Activated naive CD8-positive, alpha-beta T cell treated with anti-CD3 and anti-CD28 coated beads for 36 hours (primary cell): ENCODE measurements around the gene SEPHS2. TPM values are rescaled to one million over a fixed set of nuclear protein-coding genes. Genes with fewer than 3 reads are reported as not detected.
"Not testable (repeated sequence)": the region's sequence is repeated elsewhere in the genome, so short reads cannot be mapped to it uniquely, and the experiment has no call there.

Experiments
- DNase-seq: peaks from one replicate; pipeline ENCODE4 v3.0.0; 2021
- H3K27ac Mint-ChIP-seq: one replicate; pipeline ENCODE4 v1.8.0; 2022; ENCODE audit warnings: mild to moderate bottlenecking, moderate library complexity, mixed read lengths
- H3K27me3 Mint-ChIP-seq: one replicate; pipeline ENCODE4 v1.8.0; 2022; ENCODE audit warnings: mild to moderate bottlenecking, mixed read lengths
- H3K36me3 Mint-ChIP-seq: one replicate; pipeline ENCODE4 v1.8.0; 2021; ENCODE audit warnings: mild to moderate bottlenecking, mixed read lengths
- H3K4me1 Mint-ChIP-seq: one replicate; pipeline ENCODE4 v1.8.0; 2021; ENCODE audit warnings: mixed read lengths
- H3K4me3 Mint-ChIP-seq: one replicate; pipeline ENCODE4 v1.8.0; 2022; ENCODE audit warnings: mild to moderate bottlenecking, moderate library complexity, mixed read lengths
- H3K9me3 Mint-ChIP-seq: one replicate; pipeline ENCODE4 v1.8.0; 2022; ENCODE audit warnings: mixed read lengths
- total RNA-seq, 2 experiments: library from RNA; stranded (reverse); gene quantifications; one replicate each; pipeline ENCODE4 v1.2.3, GENCODE V29; 2021

Gene SEPHS2
- total RNA-seq, 2 experiments from 2014 or later: 80.1 to 80.6 TPM

DNA sequence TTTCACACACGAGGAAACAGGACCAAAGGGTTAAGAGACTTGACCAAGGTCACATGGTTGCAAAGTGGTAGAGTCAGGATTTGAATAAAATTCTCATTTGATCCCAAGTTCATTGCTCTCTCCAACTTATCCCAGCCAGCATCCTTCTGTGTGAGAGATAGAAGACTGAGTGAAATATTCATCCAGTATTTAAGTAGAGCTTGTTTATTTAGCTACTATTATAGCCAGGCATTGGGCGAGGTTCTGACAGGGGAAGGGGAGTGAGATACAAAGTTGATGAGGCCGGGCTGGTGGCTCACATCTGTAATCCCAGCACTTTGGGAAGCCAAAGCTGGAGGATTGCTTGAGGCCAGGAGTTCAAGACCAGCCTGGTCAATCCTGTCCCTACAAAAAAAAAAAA, 31.3 kb upstream of the SEPHS2 start:
- Mint-ChIP-seq H3K9me3 (no peaks in the 10 kb centered on the region), H3K4me1 (peaks cover 53% of the 10 kb centered on the region), H3K27ac (peak overlapping the region; percentile 68), H3K4me3 (no peak overlapping the region), H3K36me3 (peaks cover 78% of the 10 kb centered on the region), H3K27me3 (no peaks in the 10 kb centered on the region)
- no peak for DNase-seq

DNA sequence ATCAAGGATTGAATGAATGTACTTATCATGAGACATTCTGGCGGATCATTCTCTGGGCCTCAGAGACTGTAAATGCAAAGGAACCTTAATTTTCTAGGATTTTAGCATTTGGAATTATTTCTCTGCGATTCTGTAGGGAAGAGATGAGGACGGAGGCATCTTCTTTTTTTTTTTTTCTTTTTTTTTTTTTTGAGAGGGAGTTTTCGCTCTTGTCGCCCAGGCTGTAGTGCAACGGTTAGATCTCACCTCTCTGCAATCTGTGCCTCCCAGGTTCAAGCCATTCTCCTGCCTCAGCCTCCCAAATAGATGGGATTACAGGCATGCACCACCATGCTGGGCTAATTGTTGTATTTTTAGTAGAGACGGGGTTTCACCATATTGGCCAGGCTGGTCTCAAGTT, 29.0 kb upstream of the SEPHS2 start:
- Mint-ChIP-seq H3K4me3 (peak overlapping the region; percentile 91), H3K4me1 (peaks cover 56% of the 10 kb centered on the region), H3K27ac (peak overlapping the region; percentile 82), H3K27me3 (no peaks in the 10 kb centered on the region), H3K36me3 (peaks cover 61% of the 10 kb centered on the region), H3K9me3 (no peaks in the 10 kb centered on the region)
- DNase-seq: no peak

DNA sequence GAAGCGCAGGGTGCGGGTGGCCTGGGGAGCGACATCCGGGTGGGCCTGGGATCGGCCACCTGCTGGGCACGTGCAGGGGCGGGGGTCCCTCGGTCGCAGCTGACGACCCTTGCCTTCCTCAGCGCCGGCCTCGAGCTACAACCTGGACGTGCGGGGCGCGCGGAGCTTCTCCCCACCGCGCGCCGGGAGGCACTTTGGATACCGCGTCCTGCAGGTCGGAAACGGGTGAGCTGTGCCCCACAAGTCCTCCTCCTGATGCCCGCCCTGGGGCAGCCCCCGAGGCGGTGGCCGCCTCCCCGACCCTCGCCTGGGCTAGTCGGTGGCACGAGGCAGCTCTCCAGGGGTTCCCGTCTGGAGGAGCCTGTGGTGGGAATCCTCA, 28.4 kb upstream of the SEPHS2 start:
- Mint-ChIP-seq H3K9me3 (no peaks in the 10 kb centered on the region), H3K27me3 (no peaks in the 10 kb centered on the region), H3K36me3 (peaks cover 61% of the 10 kb centered on the region), H3K4me1 (peaks cover 61% of the 10 kb centered on the region), H3K4me3 (peak overlapping the region; percentile 91), H3K27ac (peak overlapping the region; percentile 95)
- no peak for DNase-seq

DNA sequence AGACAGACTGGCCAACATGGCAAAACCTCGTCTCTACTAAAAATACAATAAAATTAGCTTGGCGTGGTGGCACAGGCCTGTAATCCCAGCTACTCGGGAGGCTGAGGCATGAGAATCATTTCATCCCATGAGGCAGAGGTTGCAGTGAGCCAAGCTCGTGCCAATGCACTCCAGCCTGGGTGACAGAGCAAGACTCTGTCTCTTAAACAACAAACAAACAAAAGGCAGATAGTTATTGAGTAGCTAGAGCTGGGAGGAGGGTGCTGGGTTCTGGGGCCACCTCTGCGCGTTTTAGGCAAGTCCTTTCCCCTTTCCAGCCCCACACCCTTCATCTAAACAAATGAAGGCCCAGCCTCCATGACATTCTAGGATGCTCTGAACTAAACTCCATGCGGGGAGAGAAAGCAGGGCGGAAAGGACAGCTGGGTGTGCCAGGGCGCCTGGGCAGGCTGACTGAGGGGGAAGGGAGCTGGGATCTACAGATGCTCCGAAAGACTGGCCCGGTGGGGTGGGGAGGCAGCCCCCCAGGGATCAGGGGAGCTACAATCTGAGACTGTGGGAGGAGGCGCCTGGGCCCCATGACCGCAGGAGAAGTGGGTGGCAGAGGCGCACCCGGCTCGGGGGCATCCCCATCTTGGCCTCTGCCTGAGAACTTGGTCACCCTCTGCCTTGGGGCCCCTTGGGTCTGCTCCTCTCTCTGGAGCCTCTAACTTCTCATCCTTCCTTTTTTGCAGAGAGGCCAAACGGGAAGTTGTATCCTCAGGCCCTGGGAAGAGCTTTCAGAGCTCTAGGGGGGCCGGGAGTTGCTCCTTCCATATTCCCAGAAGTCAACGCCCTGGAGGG, 27.8 kb upstream of the SEPHS2 start:
- H3K9me3 Mint-ChIP-seq: no peaks in the 10 kb centered on the region
- no peaks in the 10 kb centered on the region for H3K27me3 Mint-ChIP-seq
- H3K4me3 Mint-ChIP-seq: peak overlapping the region; percentile 91
- H3K4me1 Mint-ChIP-seq: peaks cover 57% of the 10 kb centered on the region
- H3K36me3 Mint-ChIP-seq: peaks cover 57% of the 10 kb centered on the region
- DNase-seq: peak; percentile 81
- peak overlapping the region; percentile 95 for H3K27ac Mint-ChIP-seq

DNA sequence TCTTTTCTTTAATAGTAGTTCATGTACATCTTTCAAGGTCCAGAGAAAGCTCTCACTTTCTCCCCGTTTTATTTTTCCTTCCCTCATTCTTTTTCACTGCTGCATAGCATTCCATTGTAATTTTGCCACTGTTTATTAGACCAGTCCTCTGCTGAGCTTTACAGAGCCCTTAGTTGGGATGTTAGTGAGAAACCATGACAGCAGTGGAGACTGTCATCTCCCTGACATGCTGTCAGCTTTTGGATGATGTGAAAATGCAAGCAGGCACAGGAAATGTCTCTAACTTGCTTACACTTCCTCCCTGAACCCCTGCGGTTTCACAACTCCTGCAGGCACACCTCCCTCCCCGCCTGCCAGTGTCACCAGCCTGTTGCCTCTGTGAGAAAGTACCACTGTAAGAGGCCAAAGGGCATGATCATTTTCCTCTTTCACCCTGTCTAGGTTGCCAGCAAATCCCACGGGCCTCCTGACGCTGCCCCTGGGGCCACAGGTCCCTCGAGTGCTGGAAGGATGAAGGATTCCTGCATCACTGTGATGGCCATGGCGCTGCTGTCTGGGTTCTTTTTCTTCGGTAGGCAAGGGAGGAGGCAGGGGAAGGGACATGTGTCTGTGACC, 26.8 kb upstream of the SEPHS2 start, which contains the start of gene ITGAL:
Gene ITGAL, plus strand, starts transcription at position 415 of the 615 bp plus-strand sequence. Its CDS starts 96 bp downstream, at position 511.
- Mint-ChIP-seq H3K4me3 (peak within 1 kb of the TSS; percentile 91), H3K36me3 (peaks cover 48% of the 10 kb centered on the region), H3K4me1 (peaks cover 51% of the 10 kb centered on the region), H3K9me3 (no peaks in the 10 kb centered on the region), H3K27ac (peak within 1 kb of the TSS; percentile 95), H3K27me3 (no peaks in the 10 kb centered on the region)
- DNase-seq: peak; percentile 86

DNA sequence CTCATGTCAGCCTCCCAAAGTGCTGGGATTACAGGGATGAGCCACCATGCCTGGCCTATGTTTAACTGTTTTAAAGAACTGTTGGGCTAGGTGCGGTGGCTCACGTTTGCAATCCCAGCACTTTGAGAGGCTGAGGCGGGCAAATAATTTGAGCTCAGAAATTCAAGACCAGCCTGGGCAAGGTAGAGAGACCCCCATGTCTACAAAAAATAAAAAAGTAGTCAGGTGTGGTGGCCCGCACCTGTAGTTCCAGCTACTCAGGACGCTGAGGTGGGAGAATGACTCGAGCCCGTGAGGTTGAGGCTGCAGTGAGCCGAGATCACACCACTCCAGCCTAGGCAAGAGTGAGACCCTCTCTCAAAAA, 24.9 kb upstream of the SEPHS2 start:
- Mint-ChIP-seq H3K4me3 (no peak overlapping the region), H3K27me3 (no peaks in the 10 kb centered on the region), H3K9me3 (no peaks in the 10 kb centered on the region), H3K4me1 (peaks cover 48% of the 10 kb centered on the region), H3K36me3 (peaks cover 30% of the 10 kb centered on the region), H3K27ac (peak overlapping the region; percentile 94)
- no peak for DNase-seq

DNA sequence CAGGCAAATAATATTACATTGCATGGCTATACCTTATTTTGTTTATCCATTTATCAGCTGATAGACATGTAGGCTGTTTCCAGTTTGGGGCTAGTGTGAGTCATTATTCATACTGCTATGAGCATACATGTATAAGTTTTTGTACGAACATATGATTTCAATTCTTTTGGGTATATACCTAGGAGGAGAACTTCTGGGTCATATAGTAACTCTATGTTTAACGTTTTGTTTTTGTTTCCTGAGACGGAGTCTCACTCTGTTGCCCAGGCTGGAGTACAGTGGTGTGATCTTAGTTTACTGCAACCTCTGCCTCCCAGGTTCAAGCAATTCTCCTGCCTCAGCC, 24.5 kb upstream of the SEPHS2 start:
- H3K4me3 Mint-ChIP-seq: peak overlapping the region; percentile 34
- peak overlapping the region; percentile 94 for H3K27ac Mint-ChIP-seq
- H3K9me3 Mint-ChIP-seq: no peaks in the 10 kb centered on the region
- peaks cover 46% of the 10 kb centered on the region for H3K4me1 Mint-ChIP-seq
- no peaks in the 10 kb centered on the region for H3K27me3 Mint-ChIP-seq
- DNase-seq: no peak
- H3K36me3 Mint-ChIP-seq: peaks cover 26% of the 10 kb centered on the region

DNA sequence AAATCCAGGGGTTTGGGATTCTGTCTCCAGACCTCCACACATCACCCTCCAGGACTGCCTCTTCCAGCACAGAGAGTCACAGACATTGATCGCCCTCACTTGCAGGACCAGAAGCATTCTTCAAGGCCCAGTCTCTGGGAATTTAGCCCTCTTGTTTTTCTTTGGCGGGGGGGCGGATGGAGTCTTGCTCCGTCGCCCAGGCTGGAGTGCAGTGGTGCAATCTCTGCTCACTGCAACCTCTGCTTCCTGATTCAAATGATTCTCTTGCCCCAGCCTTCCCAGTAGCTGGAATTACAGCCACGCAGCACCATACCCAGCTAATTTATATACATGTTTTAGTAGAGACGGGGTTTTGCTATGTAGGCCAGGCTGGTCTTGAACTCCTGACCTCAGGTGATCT, 18.4 kb upstream of the SEPHS2 start:
- Mint-ChIP-seq H3K27ac (no peak overlapping the region), H3K9me3 (peaks cover 2% of the 10 kb centered on the region), H3K4me3 (no peak overlapping the region), H3K36me3 (peaks cover 2% of the 10 kb centered on the region), H3K4me1 (peaks cover 48% of the 10 kb centered on the region), H3K27me3 (no peaks in the 10 kb centered on the region)
- DNase-seq: no peak

DNA sequence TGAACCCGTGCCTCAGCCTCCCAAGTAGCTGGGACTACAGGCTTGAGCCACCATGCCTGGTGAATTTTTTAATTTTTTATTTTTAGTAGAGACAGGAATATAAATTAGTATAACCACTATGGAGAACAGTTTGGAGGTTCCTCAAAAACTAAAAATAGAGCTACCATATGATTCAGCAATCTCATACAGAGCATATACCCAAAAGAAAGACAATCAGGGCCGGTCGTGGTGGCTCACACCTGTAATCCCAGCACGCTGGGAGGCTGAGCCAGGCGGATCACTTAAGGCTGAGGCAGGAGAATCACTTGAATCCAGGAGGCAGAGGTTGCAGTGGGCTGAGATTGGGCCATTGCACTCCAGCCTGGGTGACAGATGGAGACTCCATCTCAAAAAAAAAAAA, 15.8 kb upstream of the SEPHS2 start:
- Mint-ChIP-seq H3K4me1 (peaks cover 70% of the 10 kb centered on the region), H3K27ac (peak overlapping the region; percentile 34)
- not testable (repeated sequence) for H3K36me3 Mint-ChIP-seq, H3K9me3 Mint-ChIP-seq, H3K4me3 Mint-ChIP-seq, H3K27me3 Mint-ChIP-seq, DNase-seq

DNA sequence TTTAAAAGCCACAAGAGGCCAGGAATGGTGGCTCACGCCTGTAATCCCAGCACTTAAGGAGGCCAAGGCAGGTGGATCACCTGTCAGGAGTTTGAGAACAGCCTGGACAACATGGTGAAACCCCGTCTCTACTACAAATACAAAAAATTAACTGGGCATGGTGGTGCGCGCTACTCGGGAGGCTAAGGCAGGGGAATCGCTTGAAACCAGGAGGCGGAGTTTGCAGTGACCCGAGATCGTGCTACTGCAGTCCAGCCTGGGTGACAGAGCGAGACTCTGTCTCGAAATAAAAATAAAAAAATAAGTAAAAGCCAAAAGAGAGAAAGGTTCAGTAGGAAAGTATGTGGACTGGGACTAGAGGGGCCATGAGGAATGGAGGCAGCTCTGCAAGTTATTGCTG, 13.8 kb upstream of the SEPHS2 start:
- Mint-ChIP-seq H3K27me3 (peaks cover 3% of the 10 kb centered on the region), H3K4me1 (peaks cover 67% of the 10 kb centered on the region), H3K27ac (peak overlapping the region; percentile 95), H3K36me3 (peaks cover 4% of the 10 kb centered on the region), H3K9me3 (peaks cover 2% of the 10 kb centered on the region), H3K4me3 (no peak overlapping the region)
- no peak for DNase-seq

DNA sequence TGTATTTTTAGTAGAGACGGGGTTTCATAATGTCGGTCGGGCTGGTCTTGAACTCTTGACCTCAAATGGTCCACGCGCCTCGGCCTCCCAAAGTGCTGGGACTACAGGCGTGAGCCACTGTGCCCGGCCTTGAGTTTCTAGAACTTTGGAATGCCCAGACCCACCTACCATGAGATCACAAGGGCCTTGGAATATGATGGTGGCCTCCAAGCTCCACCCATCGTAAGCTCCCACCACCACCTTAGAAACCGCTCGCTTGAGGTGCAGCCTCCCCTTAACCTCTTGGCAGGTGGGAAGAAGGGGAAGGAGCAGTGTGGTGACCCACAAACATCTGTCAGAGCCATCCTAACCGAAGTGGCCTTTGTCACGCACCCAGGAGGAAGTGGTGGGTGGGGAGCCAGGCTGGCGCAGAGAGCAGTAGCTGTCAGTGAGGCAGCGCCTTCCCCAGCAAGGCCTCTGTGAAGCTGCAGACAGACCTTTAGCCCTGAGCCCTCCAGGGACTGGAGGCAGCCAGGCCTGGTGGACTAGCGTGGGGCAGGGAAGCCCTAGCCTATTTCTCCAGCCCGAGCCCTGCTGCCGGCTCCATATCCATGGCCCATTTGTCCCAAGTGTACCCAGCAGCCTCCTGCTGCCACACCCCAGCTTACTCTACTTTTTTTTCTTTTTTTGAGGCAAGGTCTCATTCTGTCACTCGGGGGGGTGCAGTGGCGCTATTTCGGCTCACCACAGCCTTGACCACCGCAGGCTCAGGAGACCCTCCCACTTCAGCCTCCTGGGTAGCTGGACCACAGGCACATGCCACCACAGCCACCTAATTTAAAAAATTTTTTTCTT, 13.1 kb upstream of the SEPHS2 start:
- peak overlapping the region; percentile 55 for H3K4me3 Mint-ChIP-seq

DNA sequence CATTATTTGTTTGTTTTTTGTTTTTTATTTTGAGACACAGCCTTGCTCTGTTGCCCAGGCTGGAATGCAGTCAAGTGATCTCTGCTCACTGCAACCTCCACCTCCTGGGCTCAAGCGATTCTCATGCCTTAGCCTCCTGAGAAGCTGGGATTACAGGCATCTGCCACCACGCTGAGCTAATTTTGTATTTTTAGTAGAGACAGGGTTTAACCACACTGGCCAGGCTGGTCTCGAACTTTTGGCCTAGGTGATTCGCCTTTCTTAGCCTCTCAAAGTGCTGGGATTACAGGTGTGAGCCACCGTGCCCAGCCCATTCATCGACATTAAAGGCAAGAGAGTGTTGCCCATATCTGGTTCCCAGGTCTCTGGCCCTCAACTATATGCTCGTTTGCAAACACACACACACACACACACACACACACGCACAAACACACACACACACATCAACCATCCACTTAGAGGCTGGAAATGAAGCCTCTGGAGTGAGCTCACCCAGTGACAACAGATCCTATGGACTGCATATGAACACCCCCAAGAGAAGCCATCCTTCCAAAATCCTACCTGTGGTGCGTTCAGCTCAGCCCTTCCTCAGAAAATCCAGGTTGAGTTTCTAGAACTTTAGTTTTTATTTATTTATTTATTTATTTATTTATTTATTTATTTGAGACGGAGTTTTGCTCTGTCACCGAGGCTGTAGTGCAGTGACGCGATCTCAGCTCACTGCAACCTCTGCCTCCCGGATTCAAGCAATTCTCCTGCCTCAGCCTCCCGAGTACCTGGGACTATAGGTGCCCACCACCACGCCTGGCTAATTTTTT, 12.3 kb upstream of the SEPHS2 start:
- H3K9me3 Mint-ChIP-seq: peaks cover 2% of the 10 kb centered on the region
- H3K4me3 Mint-ChIP-seq: no peak overlapping the region
- peak overlapping the region; percentile 95 for H3K27ac Mint-ChIP-seq
- DNase-seq: no peak
- peaks cover 66% of the 10 kb centered on the region for H3K4me1 Mint-ChIP-seq
- H3K27me3 Mint-ChIP-seq: peaks cover 3% of the 10 kb centered on the region
- peaks cover 2% of the 10 kb centered on the region for H3K36me3 Mint-ChIP-seq

More for the DNA sequence above, 13.1 kb upstream of the SEPHS2 start:
- Mint-ChIP-seq H3K4me1 (peaks cover 70% of the 10 kb centered on the region), H3K27ac (peak overlapping the region; percentile 95), H3K36me3 (peaks cover 4% of the 10 kb centered on the region), H3K9me3 (peaks cover 2% of the 10 kb centered on the region), H3K27me3 (peaks cover 3% of the 10 kb centered on the region)
- DNase-seq: peak; percentile 94

DNA sequence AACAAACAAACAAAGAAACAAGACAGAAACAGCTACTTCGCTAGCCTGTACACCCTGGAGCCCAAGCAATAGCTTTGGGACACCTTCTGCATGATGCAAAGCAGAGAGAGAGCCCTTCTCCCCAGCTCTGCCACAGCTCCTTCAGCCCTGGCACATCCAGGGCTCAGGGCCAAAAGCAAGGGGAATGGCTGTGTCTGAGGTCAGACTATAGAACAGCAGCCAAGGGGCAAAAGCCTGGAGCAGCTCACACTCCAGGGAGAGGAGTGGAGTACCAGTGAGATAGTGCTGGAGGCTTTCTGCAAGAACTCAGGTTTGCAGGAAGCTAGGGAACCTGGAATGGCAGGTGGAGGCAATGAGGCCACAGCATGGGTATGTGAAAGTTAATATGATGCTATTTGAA, 11.6 kb upstream of the SEPHS2 start:
- H3K9me3 Mint-ChIP-seq: peaks cover 2% of the 10 kb centered on the region
- no peak for DNase-seq
- peaks cover 2% of the 10 kb centered on the region for H3K36me3 Mint-ChIP-seq
- H3K4me3 Mint-ChIP-seq: no peak overlapping the region
- H3K4me1 Mint-ChIP-seq: peaks cover 61% of the 10 kb centered on the region
- H3K27me3 Mint-ChIP-seq: peaks cover 3% of the 10 kb centered on the region
- peak overlapping the region; percentile 70 for H3K27ac Mint-ChIP-seq

DNA sequence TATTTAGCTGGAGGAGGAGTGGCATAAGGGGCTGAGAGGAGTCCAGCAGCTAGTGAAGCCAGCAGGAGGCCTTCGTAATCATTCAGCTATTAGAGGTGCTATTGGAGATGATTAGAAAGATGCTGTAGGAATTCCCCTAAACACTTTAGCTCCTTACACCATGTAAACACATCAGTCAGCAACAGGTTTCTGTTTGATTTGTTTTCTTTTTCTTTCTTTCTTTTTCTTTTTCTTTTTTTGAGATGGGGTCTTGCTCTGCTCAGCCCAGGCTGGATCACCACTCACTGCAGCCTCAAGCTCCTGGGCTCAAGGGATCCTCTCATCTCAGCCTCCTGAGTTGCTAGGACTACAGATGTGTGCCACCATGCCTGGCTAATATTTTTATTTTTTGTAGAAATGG, 10.6 kb upstream of the SEPHS2 start:
- Mint-ChIP-seq H3K9me3 (no peaks in the 10 kb centered on the region), H3K36me3 (peaks cover 2% of the 10 kb centered on the region), H3K27me3 (peaks cover 3% of the 10 kb centered on the region), H3K27ac (peak overlapping the region; percentile 9), H3K4me1 (peaks cover 55% of the 10 kb centered on the region), H3K4me3 (no peak overlapping the region)
- no peak for DNase-seq
